K562 (cell line): Measurements from ENCODE around the gene PYY. TPM values are rescaled to one million over a fixed set of nuclear protein-coding genes. Genes with fewer than 3 reads are reported as not detected.

ENCODE experiments used
- CC2D1A ChIP-seq: fragments of 450-650 bp; IDR thresholded peaks from 2 replicates; pipeline ENCODE4 v1.6.1; 2017; ENCODE audit warnings: mild to moderate bottlenecking
- CTBP1 ChIP-seq: fragments of 450-650 bp; IDR thresholded peaks from 2 replicates; pipeline ENCODE4 v1.6.1; 2016; ENCODE audit warnings: borderline replicate concordance
- ELF1 ChIP-seq: fragments of 200-800 bp; sonication (Bioruptor generic); IDR thresholded peaks from 2 replicates; pipeline ENCODE4 v1.6.1; 2016; ENCODE audit warnings: missing genetic modification characterization, missing compliant biosample characterization
- FOXJ2 ChIP-seq: fragments of 200-800 bp; sonication (Bioruptor generic); IDR thresholded peaks from 2 replicates; pipeline ENCODE4 v1.6.1; 2016; ENCODE audit warnings: missing genetic modification characterization, missing compliant biosample characterization
- KLF1 ChIP-seq: fragments of 450-650 bp; IDR thresholded peaks from 2 replicates; pipeline ENCODE4 v1.6.1; 2016; ENCODE audit warnings: missing genetic modification characterization, missing compliant biosample characterization
- MEF2D ChIP-seq: conservative IDR thresholded peaks from 2 replicates; pipeline ENCODE4 v1.6.1; 2016; ENCODE audit warnings: low read depth, missing genetic modification characterization, missing compliant biosample characterization
- MIER1 ChIP-seq: fragments of 450-650 bp; IDR thresholded peaks from 2 replicates; pipeline ENCODE4 v1.6.1; 2016; ENCODE audit warnings: antibody characterized with exemption, mild to moderate bottlenecking, low read depth
- PBX2 ChIP-seq, 2 experiments: IDR thresholded peaks in 1 of 2; conservative IDR thresholded peaks in 1 of 2; 2 replicates each; pipeline ENCODE4 v1.6.1; 2016; ENCODE audit warnings: low read depth in 2 of 2, mild to moderate bottlenecking in 1 of 2, missing compliant biosample characterization in 1 of 2, missing genetic modification characterization in 1 of 2, moderate library complexity in 1 of 2
- SMARCA4 ChIP-seq: fragments of 450-650 bp; IDR thresholded peaks from 2 replicates; pipeline ENCODE4 v1.6.1; 2016
- ZNF282 ChIP-seq: sonication (generic); formaldehyde crosslinking; IDR thresholded peaks from 2 replicates; pipeline ENCODE4 v1.8.1; 2023; ENCODE audit warnings: missing genetic modification reagents
- ZNF584 ChIP-seq: fragments of 200-800 bp; sonication (Bioruptor generic); IDR thresholded peaks from 2 replicates; pipeline ENCODE4 v1.6.1; 2016; ENCODE audit warnings: low read depth, mild to moderate bottlenecking, missing genetic modification characterization, missing compliant biosample characterization
- ZSCAN32 ChIP-seq: fragments of 450-650 bp; formaldehyde crosslinking; IDR thresholded peaks from 2 replicates; pipeline ENCODE4 v1.4.0; 2020; ENCODE audit warnings: mild to moderate bottlenecking, moderate library complexity
- polyA plus RNA-seq, 8 experiments: library from polyadenylated mRNA; depleted of rRNA in 4 of 8; stranded (reverse) in 5 of 8; unstranded in 3 of 8; fragments of >200 nt; fragmentation: Nextera tagmentation in 2 of 8; fragmentation: Illumina TruSeq in 1 of 8; extraction: Ambion mirVana in 2 of 8; extraction: Trizol in 1 of 8; gene quantifications; 2 replicates each; pipeline versions ENCODE4 v1.2.1 to v1.2.3, GENCODE V29; 2011 to 2014; ENCODE audit warnings: inconsistent platforms in 1 of 8, missing spikeins in 1 of 8
- total RNA-seq, 7 experiments: library from RNA; depleted of rRNA in 6 of 7; stranded (reverse); fragments of >200 nt in 6 of 7; fragmentation: Illumina TruSeq in 2 of 7; extraction: Trizol in 2 of 7; gene quantifications; 2 replicates each; pipeline versions ENCODE4 v1.2.1 to v1.2.3, GENCODE V29; 2011 to 2021; ENCODE audit warnings: low replicate concordance in 1 of 7

The PYY gene
- total and polyA plus RNA-seq, 9 of the 15 experiments (the other 6 are each of a cell fraction or from before 2014, with no cell fraction given): not detected

DNA sequence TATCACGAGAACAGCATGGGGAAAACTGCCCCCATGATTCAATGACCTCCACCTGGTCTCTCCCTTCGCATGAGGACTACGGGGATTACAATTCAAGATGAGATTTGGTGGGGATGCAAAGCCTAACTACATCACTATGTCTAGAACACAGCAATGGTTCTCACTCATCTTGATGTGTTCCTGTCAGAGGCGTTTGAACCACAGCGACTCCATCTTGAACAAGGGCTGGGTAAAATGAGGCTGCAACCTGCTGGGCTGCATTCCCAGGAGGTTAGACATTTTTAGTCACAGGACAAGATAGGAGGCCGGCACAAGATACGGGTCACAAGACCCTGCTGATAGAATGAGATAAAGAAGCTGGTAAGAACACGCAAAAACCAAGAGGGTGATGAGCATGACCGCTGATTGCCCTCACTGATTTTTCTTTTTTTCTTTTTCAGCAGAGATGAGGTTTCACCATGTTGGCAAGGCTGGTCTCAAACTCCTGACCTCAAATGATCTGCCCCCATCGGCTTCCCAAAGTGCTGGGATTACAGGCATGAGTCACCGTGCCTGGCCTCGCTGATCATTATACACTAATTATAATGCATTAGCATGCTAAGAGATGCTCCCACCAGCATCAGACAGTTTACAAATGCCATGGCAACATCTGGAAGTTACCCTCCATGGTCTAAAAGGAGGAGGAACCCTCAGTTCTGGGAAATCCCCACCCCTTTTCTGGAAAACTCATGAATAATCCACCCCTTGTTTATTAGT, 8.5 kb downstream of the PYY start (continued):
- TF ChIP-seq MEF2D (tag) (peak; percentile 80), ZNF282 (no peak), ZNF584 (CRISPR knock-in tag) (0 out of 2 replicates have a peak, but pooled peaks have one; percentile 54), ZSCAN32 (no peak), FOXJ2 (tag) (0 out of 2 replicates have a peak, but pooled peaks have one; percentile 28), CTBP1 (0 out of 2 replicates have a peak, but pooled peaks have one; percentile 25), MIER1 (no peak), PBX2 (CRISPR knock-in tag; IDR thresholded peaks at IDR 0.05; ENCODE audit: low read depth) (no peak), PBX2 (tag; conservative IDR thresholded peaks at IDR 0.05; ENCODE audit: low read depth) (peak; percentile 35; the same call in 1 of the 2 replicates), ELF1 (tag) (no peak), KLF1 (tag) (0 out of 2 replicates have a peak, but pooled peaks have one; percentile 55), SMARCA4 (no peak), CC2D1A (no peak)
